Neural progenitor cell (in vitro differentiated cells): Measurements from ENCODE around the gene C1GALT1.

Source experiments
- CTCF ChIP-seq: fragments of 200-600 bp; sonication (generic); IDR thresholded peaks from 2 replicates; pipeline ENCODE4 v1.5.1; 2017; ENCODE audit warnings: antibody characterized with exemption, mild to moderate bottlenecking
- EZH2 ChIP-seq: fragments of 200-600 bp; sonication (generic); IDR thresholded peaks from 2 replicates; pipeline ENCODE4 v1.6.1; 2017; ENCODE audit warnings: antibody characterized with exemption, mild to moderate bottlenecking, moderate library complexity

DNA sequence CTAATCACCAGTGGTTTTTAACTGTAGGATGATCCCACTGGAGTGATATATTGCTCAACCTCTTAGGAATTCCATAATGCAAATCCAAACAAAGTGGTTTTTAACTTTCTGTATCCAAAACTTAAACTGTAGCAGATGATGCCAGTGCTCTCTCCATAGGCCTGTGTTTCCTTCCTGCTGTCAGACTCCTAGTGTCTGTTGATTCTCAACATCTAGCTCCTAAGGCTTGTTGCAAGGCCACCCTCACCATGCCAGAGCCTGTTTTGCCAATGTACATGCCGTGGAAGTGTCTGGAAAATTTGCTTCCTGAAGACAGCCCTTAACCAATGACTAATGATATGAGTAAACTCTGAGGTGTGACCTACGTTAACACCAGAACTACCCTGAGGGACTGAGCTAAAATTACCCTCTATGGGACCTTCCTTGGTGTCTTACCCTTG lies 39.3 kb downstream of the C1GALT1 start:
- TF ChIP-seq EZH2 (no peak), CTCF (no peak)
